Mesenchymal stem cell (in vitro differentiated cells and primary cell): Measurements from ENCODE around the gene DCAF10.

Source experiments
- DNase-seq: peaks from one replicate; pipeline ENCODE4 v3.0.0-alpha.2; 2013
- H2AFZ ChIP-seq: one replicate; pipeline ENCODE4 v1.6.1; 2013; ENCODE audit warnings: low read depth, mild to moderate bottlenecking, control low read depth, inconsistent platforms, low read length, moderate library complexity
- H2AK5ac ChIP-seq: 2 replicates; pipeline ENCODE4 v1.6.1; 2013; ENCODE audit warnings: low read length, moderate library complexity, mild to moderate bottlenecking, inconsistent platforms; ENCODE audit not compliant: severe bottlenecking
- H2BK120ac ChIP-seq: one replicate; pipeline ENCODE4 v1.6.1; 2013; ENCODE audit warnings: low read depth, mild to moderate bottlenecking, inconsistent platforms, low read length, moderate library complexity
- H2BK12ac ChIP-seq, 2 experiments: one replicate each; pipeline ENCODE4 v1.6.1; 2013; ENCODE audit warnings: inconsistent platforms in 2 of 2, low read length in 2 of 2, mild to moderate bottlenecking in 2 of 2, moderate library complexity in 2 of 2, control low read depth in 1 of 2
- H2BK15ac ChIP-seq: one replicate; pipeline ENCODE4 v1.6.1; 2013; ENCODE audit warnings: mild to moderate bottlenecking, low read depth, inconsistent platforms; ENCODE audit not compliant: poor library complexity, severe bottlenecking
- H2BK5ac ChIP-seq: 2 replicates; pipeline ENCODE4 v1.6.1; 2013; ENCODE audit warnings: low read depth, mild to moderate bottlenecking, low read length, control low read depth, inconsistent platforms; ENCODE audit not compliant: poor library complexity, severe bottlenecking
- H3K14ac ChIP-seq, 2 experiments: one replicate each; pipeline ENCODE4 v1.6.1; 2013; ENCODE audit warnings: inconsistent platforms in 2 of 2, low read length in 2 of 2, control low read depth in 1 of 2, mild to moderate bottlenecking in 1 of 2, moderate library complexity in 1 of 2
- H3K18ac ChIP-seq, 2 experiments: one replicate each; pipeline ENCODE4 v1.6.1; 2013; ENCODE audit warnings: inconsistent platforms in 2 of 2, low read length in 2 of 2, control low read depth in 1 of 2, low read depth in 1 of 2, mild to moderate bottlenecking in 1 of 2
- H3K23ac ChIP-seq, 2 experiments: one replicate each; pipeline ENCODE4 v1.6.1; 2013; ENCODE audit warnings: inconsistent platforms in 2 of 2, low read length in 2 of 2, mild to moderate bottlenecking in 2 of 2, moderate library complexity in 2 of 2, control low read depth in 1 of 2
- H3K27ac ChIP-seq: 2 replicates; pipeline ENCODE4 v1.5.1; 2013; ENCODE audit warnings: mild to moderate bottlenecking, moderate library complexity, low read length, control low read depth, inconsistent platforms; ENCODE audit not compliant: poor library complexity, severe bottlenecking
- H3K27me3 ChIP-seq, 2 experiments: 2 replicates each; pipeline versions ENCODE4 v1.6.1 to v1.7.0; 2013; ENCODE audit warnings: low read length in 2 of 2, mild to moderate bottlenecking in 2 of 2, moderate library complexity in 2 of 2, control low read depth in 1 of 2, inconsistent platforms in 1 of 2; ENCODE audit not compliant: control insufficient read depth in 1 of 2, insufficient read depth in 1 of 2
- H3K36me3 ChIP-seq, 2 experiments: 2 replicates each; pipeline versions ENCODE4 v1.6.1 to v1.7.0; 2013; ENCODE audit warnings: low read length in 2 of 2, control low read depth in 1 of 2, inconsistent platforms in 1 of 2, low read depth in 1 of 2, mild to moderate bottlenecking in 1 of 2; ENCODE audit not compliant: insufficient read depth in 2 of 2, control insufficient read depth in 1 of 2
- H3K4ac ChIP-seq, 2 experiments: one replicate each; pipeline ENCODE4 v1.6.1; 2013; ENCODE audit warnings: inconsistent platforms in 2 of 2, low read length in 2 of 2, mild to moderate bottlenecking in 2 of 2, moderate library complexity in 2 of 2, control low read depth in 1 of 2, low read depth in 1 of 2
- H3K4me1 ChIP-seq: 2 replicates; pipeline ENCODE4 v1.6.1; 2013; ENCODE audit warnings: low read depth, low read length, control low read depth; ENCODE audit not compliant: control insufficient read depth, insufficient read depth
- H3K4me2 ChIP-seq: 2 replicates; pipeline ENCODE4 v1.6.1; 2013; ENCODE audit warnings: low read length, mild to moderate bottlenecking, inconsistent platforms; ENCODE audit not compliant: poor library complexity, severe bottlenecking
- H3K4me3 ChIP-seq, 2 experiments: 2 replicates each; pipeline versions ENCODE4 v1.5.1 to v1.7.0; 2013; ENCODE audit warnings: low read length in 2 of 2, mild to moderate bottlenecking in 2 of 2, control low read depth in 1 of 2, low read depth in 1 of 2; ENCODE audit not compliant: insufficient read depth in 1 of 2
- H3K79me1 ChIP-seq: replicated peaks from 2 replicates; pipeline ENCODE4 v1.6.1; 2013; ENCODE audit warnings: mild to moderate bottlenecking, control low read depth, low read length, inconsistent platforms; ENCODE audit not compliant: poor library complexity, severe bottlenecking
- H3K9ac ChIP-seq: 2 replicates; pipeline ENCODE4 v1.7.0; 2013; ENCODE audit warnings: mild to moderate bottlenecking, low read length, moderate library complexity
- H3K9me3 ChIP-seq: 2 replicates; pipeline ENCODE4 v1.7.0; 2013; ENCODE audit warnings: mild to moderate bottlenecking, low read length; ENCODE audit not compliant: control insufficient read depth
- H4K8ac ChIP-seq: one replicate; pipeline ENCODE4 v1.6.1; 2013; ENCODE audit warnings: inconsistent platforms, mild to moderate bottlenecking, low read length, moderate library complexity
- H4K91ac ChIP-seq: one replicate; pipeline ENCODE4 v1.6.1; 2013; ENCODE audit warnings: mild to moderate bottlenecking, low read length, inconsistent platforms
- WGBS: methylation state at CpG from one replicate; pipeline ENCODE4 v1.1.7; 2013; ENCODE audit warnings: mixed read lengths; 5-methylcytosine and 5-hydroxymethylcytosine counted together

The DCAF10 gene

GRCh38 chr9:37899041-37899440 is 98.4 kb downstream of the DCAF10 start:
- no peak overlapping the region for H3K14ac ChIP-seq
- H3K36me3 ChIP-seq, result peaks cover 23 to 45% of the 10 kb centered on the region in 2 experiments
- no peak overlapping the region for H3K23ac ChIP-seq
- H3K4me3 ChIP-seq, result no peak overlapping the region
- WGBS, result 92% methylated on average over 1 of the region's 2 CpGs
- H3K4ac ChIP-seq, result no peak overlapping the region
- H4K8ac ChIP-seq, result no peak overlapping the region
- H4K91ac ChIP-seq, result no peak overlapping the region
- H3K27ac ChIP-seq, result no peak overlapping the region
- no peak overlapping the region for H3K4me2 ChIP-seq
- H3K18ac ChIP-seq, result no peak overlapping the region
- H3K4me1 ChIP-seq, result peaks cover 2% of the 10 kb centered on the region
- no peak overlapping the region for H2AFZ ChIP-seq
- no peak overlapping the region for H2AK5ac ChIP-seq
- H3K9me3 ChIP-seq, result no peaks in the 10 kb centered on the region
- H2BK15ac ChIP-seq, result no peak overlapping the region
- no peak overlapping the region for H2BK120ac ChIP-seq
- no peaks in the 10 kb centered on the region for H3K27me3 ChIP-seq
- DNase-seq, result no peak
- peak overlapping the region; percentile 32 for H3K9ac ChIP-seq
- H3K79me1 ChIP-seq, result peaks cover 16% of the 10 kb centered on the region
- no peak overlapping the region for H2BK5ac ChIP-seq
- no peak overlapping the region for H2BK12ac ChIP-seq

- Histone ChIP-seq H3K9me3 (no peaks in the 10 kb centered on the region), H2BK15ac (no peak overlapping the region), H3K79me1 (peaks cover 15% of the 10 kb centered on the region), H3K9ac (peak overlapping the region; percentile 90), H3K27me3 (no peaks in the 10 kb centered on the region), H3K4ac (no peak overlapping the region), H2BK5ac (no peak overlapping the region), H3K23ac (no peak overlapping the region), H2BK12ac (no peak overlapping the region), H3K4me1 (peaks cover 10% of the 10 kb centered on the region), H2AFZ (no peak overlapping the region), H3K14ac (no peak overlapping the region), H3K4me2 (no peak overlapping the region), H2BK120ac (no peak overlapping the region), H4K91ac (no peak overlapping the region), H3K18ac (no peak overlapping the region), H3K36me3 (peaks cover 12 to 18% of the 10 kb centered on the region in 2 experiments), H3K4me3 (peak overlapping the region in 1 of 2 experiments; percentile 95), H3K27ac (no peak overlapping the region), H2AK5ac (no peak overlapping the region), H4K8ac (no peak overlapping the region)
- no peak for DNase-seq
Measured at GRCh38 chr9:37902131-37902530, 101.5 kb downstream of the DCAF10 start.

- WGBS, result 2% methylated on average over 17 of the region's 17 CpGs
- peak overlapping the region; percentile 76 for H3K4me2 ChIP-seq
- H3K79me1 ChIP-seq, result peaks cover 15% of the 10 kb centered on the region
- peak overlapping the region; percentile 37 for H3K27ac ChIP-seq
- peak overlapping the region; percentile 79 for H2AFZ ChIP-seq
- no peaks in the 10 kb centered on the region for H3K9me3 ChIP-seq
- H3K4ac ChIP-seq, result peak overlapping the region in 1 of 2 experiments; percentile 27
- H3K18ac ChIP-seq, result peak overlapping the region in 1 of 2 experiments; percentile 96
- H2BK15ac ChIP-seq, result no peak overlapping the region
- H3K4me3 ChIP-seq, result peak overlapping the region; percentile 86 to 95
- no peak overlapping the region for H4K91ac ChIP-seq
- no peak overlapping the region for H4K8ac ChIP-seq
- peaks cover 10% of the 10 kb centered on the region for H3K4me1 ChIP-seq
- no peak overlapping the region for H2AK5ac ChIP-seq
- H2BK120ac ChIP-seq, result no peak overlapping the region
- DNase-seq, result peak; percentile 73
- no peaks in the 10 kb centered on the region for H3K27me3 ChIP-seq
- peak overlapping the region in 1 of 2 experiments; percentile 39 for H3K14ac ChIP-seq
- no peak overlapping the region for H2BK12ac ChIP-seq
- H3K36me3 ChIP-seq, result peaks cover 10 to 12% of the 10 kb centered on the region in 2 experiments
- peak overlapping the region; percentile 90 for H3K9ac ChIP-seq
- no peak overlapping the region for H2BK5ac ChIP-seq
- H3K23ac ChIP-seq, result peak overlapping the region in 1 of 2 experiments; percentile 42
Measured at GRCh38 chr9:37902796-37903646, 102.4 kb downstream of the DCAF10 start.

GRCh38 chr9:37903647-37904444 is 103.2 kb downstream of the DCAF10 start, which contains the start of gene SLC25A51:
Gene SLC25A51 (minus strand): TSS chr9:37904127. CDS start chr9:37888550, 15,577 bp downstream.
- Histone ChIP-seq H3K4ac (peak within 1 kb of the TSS; percentile 84 to 89), H2AFZ (peak within 1 kb of the TSS; percentile 86), H3K27ac (peak within 1 kb of the TSS; percentile 69), H2AK5ac (peak within 1 kb of the TSS; percentile 9), H3K18ac (peak within 1 kb of the TSS; percentile 90 to 96), H3K27me3 (no peaks in the 10 kb centered on the region), H3K36me3 (peaks cover 6 to 10% of the 10 kb centered on the region in 2 experiments), H3K23ac (peak within 1 kb of the TSS in 1 of 2 experiments; percentile 56), H3K9ac (peak within 1 kb of the TSS; percentile 90), H3K79me1 (peaks cover 15% of the 10 kb centered on the region), H4K8ac (peak within 1 kb of the TSS; percentile 98), H3K4me1 (peaks cover 10% of the 10 kb centered on the region), H2BK120ac (peak within 1 kb of the TSS; percentile 71), H3K4me2 (peak within 1 kb of the TSS; percentile 76), H3K9me3 (no peaks in the 10 kb centered on the region), H4K91ac (peak within 1 kb of the TSS; percentile 90), H2BK5ac (peak within 1 kb of the TSS; percentile 11), H2BK15ac (peak within 1 kb of the TSS; percentile 85), H2BK12ac (peak within 1 kb of the TSS; percentile 40 to 83), H3K14ac (peak within 1 kb of the TSS in 1 of 2 experiments; percentile 78), H3K4me3 (peak within 1 kb of the TSS; percentile 86 to 95)
- DNase-seq, result peak; percentile 92
- WGBS, result 0% methylated on average over 64 of the region's 84 CpGs
